ENCODE results near the gene ITIH4.
A peak's percentile ranks its signal among the peaks of the same experiment; 100 is the strongest.
"Not testable (repeated sequence)": the region's sequence is repeated elsewhere in the genome, so short reads cannot be mapped to it uniquely, and the experiment has no call there.

ITIH4 gene

DNA sequence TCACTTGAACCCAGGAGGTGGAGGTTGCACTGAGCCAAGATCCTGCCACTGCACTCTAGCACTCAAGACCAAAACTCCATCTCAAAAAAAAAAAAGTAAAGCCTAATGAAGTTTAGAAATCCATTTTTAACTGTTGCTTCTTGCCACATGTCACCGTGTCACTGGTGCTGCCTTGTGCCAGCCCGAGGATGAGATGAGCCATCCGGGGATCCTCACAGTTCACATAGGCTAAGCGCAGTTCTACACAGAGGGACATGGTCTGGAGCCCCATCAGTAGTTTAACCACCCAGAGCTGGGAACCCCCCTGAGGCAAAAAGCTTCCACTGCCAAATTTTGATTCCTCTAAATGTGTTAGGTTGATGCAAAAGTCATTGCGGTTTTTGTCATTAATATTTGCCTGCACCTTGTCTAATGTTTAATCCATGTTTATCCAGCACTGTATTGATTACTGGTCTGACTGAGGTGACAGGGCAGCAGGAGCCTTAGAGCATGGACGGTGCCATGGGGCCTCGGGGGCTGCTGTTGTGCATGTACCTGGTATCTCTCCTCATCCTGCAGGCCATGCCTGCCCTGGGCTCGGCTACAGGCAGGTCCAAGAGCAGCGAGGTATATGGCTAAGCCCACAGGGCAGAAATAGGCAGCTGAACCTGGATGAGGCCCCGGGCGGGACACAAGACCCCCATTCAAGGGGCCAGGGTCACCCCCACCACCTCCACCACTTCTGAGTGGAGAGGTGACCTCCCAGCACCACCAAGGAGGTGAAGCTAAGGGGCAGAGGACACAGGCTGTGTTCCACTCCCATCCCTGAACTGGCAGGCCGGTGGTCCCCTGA lies 53.1 kb downstream of the ITIH4 start, which contains the start of gene ITIH1:
TSS of gene ITIH1 (plus strand) at position 473 of the 832 bp plus-strand sequence. CDS start at position 490, 17 bp downstream.
- no peak within 1 kb of the TSS for H3K4me3 ChIP-seq (ENCODE audit: low read depth, low read length)
- TF ChIP-seq, protein P1, sequence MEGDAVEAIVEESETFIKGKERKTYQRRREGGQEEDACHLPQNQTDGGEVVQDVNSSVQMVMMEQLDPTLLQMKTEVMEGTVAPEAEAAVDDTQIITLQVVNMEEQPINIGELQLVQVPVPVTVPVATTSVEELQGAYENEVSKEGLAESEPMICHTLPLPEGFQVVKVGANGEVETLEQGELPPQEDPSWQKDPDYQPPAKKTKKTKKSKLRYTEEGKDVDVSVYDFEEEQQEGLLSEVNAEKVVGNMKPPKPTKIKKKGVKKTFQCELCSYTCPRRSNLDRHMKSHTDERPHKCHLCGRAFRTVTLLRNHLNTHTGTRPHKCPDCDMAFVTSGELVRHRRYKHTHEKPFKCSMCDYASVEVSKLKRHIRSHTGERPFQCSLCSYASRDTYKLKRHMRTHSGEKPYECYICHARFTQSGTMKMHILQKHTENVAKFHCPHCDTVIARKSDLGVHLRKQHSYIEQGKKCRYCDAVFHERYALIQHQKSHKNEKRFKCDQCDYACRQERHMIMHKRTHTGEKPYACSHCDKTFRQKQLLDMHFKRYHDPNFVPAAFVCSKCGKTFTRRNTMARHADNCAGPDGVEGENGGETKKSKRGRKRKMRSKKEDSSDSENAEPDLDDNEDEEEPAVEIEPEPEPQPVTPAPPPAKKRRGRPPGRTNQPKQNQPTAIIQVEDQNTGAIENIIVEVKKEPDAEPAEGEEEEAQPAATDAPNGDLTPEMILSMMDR (conservative IDR thresholded peaks at IDR 0.05; ENCODE audit: low read depth, low read length), result no peak
- no peak for DNase-seq (ENCODE audit: low read depth)

DNA sequence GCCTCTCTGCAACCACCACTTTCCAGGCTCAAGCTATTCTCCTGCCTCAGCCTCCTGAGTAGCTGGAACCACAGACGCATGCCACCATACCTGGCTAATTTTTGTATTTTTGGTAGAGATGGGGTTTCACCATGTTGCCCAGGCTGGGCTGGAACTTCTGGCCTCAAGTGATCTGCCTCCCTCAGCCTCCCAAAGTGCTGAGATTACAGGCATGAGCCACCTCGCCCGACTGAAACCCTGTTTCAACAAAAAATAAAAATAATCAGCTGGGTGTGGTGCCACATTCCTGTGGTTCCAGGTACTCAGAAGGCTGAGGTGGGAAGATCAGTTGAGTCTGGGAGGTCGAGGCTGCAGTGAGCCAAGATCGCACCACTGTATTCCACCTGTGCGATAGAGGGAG lies 54.0 kb downstream of the ITIH4 start:
- DNase-seq (ENCODE audit: low read depth); H3K4me3 ChIP-seq (ENCODE audit: low read depth, low read length): not testable (repeated sequence)

- TF ChIP-seq, protein P1 (conservative IDR thresholded peaks at IDR 0.05; ENCODE audit: low read depth, low read length), result no peak
Measured at GRCh38 chr3:52775877-52776276, 54.6 kb downstream of the ITIH4 start.

DNA sequence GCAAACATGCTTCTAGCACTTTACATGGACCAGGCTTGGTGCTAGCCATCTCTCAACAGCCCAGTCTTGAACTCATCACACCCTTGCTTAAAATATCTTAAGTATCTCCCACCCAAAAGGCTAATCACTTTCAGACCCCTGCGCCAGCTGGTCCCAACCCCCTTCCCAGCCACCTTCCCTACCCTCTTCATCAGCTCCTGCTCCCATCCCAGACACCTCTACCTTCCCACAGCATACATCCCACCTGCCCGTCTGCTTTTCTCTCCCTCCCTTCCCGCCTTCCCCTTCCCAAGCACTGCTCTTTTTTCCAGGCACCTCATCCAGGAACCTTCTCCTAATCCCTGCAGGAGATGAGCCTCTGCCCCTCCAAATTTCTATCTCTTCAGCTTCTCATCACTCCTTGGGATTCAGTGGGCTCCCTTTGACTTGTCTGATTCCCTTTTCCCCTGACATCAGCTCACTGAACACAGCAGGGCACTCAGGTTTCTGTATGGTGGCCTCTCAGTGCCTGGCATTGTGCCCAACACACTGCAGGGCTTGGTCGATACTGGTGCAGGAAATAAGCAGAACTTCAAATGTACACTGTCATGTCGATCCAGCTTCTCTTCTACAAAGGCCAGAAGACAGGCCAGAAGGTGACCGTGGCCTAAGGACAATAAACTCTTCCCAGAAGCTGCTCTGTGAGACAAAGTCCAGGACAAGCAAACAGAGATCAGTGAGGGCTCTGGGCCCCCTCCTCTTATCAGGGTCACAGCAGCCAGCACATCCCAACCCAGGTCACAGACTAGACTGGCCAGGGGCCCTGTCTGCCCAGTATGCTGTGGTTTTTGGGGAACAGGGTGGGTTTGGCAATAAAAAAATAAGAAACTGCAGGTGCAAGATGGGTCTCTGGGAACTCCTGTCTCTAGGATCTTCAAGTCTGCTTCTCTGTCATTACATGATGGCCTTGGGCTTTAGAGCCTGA lies 55.3 kb downstream of the ITIH4 start:
- DNase-seq (ENCODE audit: low read depth), result peak; percentile 18
- TF ChIP-seq, protein P1 (conservative IDR thresholded peaks at IDR 0.05; ENCODE audit: low read depth, low read length), result no peak
- no peak overlapping the region for H3K4me3 ChIP-seq (ENCODE audit: low read depth, low read length)

More at GRCh38 chr3:52775877-52776276, 54.6 kb downstream of the ITIH4 start:
- H3K4me3 ChIP-seq (ENCODE audit: low read depth, low read length), result no peak overlapping the region
- DNase-seq (ENCODE audit: low read depth), result no peak

DNA sequence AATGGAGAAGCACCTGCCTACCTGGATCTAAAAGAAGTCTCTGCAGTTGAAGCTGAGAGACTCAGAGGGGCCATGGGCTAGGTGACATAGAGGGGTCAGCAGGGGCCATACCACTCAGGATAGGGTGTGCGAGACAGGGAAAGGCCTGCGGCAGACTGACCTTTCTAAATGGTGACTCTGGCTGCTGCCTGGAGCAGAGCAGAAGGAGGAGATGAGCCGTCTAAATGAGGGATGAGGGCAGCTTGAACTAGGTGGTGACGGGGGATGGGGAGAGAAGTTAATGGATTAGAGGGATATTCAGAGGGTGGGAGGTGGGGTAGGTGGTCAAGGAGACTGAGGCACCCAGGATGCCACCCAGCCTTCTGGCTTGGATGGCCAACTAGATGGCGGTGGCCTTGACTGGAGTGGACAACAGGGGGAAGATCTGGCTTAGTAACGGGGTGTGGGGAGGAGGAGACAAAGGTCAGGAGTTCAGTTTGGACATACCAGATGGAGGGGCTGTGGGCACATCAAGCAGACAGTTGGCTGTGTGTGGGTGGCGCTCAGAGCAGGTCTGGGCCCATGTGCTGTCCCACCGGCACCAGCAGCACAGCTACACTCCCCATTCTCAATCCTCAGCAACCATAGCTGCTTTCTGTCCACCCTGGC lies 56.3 kb downstream of the ITIH4 start:
- no peak overlapping the region for H3K4me3 ChIP-seq (ENCODE audit: low read depth, low read length)
- TF ChIP-seq, protein P1 (conservative IDR thresholded peaks at IDR 0.05; ENCODE audit: low read depth, low read length), result no peak
- DNase-seq (ENCODE audit: low read depth), result no peak

DNA sequence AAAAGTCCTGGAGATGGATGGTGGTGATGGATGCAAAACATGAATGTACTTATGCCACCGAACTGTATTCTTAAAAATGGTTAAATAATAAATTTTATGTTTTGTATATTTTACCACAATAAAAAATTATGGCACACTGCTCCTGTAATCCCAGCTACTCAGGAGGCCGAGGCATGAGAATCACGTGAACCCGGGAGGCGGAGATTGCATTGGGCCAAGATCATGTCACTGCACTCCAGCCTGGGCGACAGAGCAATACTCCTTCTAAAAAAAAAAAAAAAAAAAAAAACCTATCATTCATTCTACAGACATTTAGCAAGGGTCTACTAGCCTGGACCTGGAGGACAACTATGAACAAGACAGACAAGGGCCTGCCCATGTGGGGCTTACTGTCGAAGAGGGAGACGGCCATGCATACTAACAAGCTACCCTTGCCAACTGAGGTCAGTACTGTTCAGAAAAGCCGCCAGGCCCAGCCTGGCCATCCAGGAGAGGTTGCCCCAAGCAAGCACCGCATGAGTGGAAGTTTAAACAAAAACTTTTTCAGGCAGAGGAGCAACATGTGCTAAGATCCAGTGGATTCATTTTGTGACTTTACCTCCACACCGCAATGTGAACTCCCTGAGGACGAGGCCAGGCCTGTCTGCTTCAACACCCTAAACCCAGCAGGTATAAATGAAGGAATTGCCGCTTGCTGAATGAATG lies 57.0 kb downstream of the ITIH4 start:
- no peak overlapping the region for H3K4me3 ChIP-seq (ENCODE audit: low read depth, low read length)
- no peak for DNase-seq (ENCODE audit: low read depth)
- TF ChIP-seq, protein P1 (conservative IDR thresholded peaks at IDR 0.05; ENCODE audit: low read depth, low read length), result no peak
